Testis (tissue), 3 donors: ENCODE measurements around the gene FBXO36. TPM values are rescaled to one million over a fixed set of nuclear protein-coding genes. Genes with fewer than 3 reads are reported as not detected.

Experiments used
- DNase-seq: peaks from one replicate; pipeline ENCODE4 v3.0.0-alpha.2; 2019
- H3K27ac ChIP-seq, 2 donors: fragments of 200-600 bp; sonication (generic); one replicate each; pipeline ENCODE4 v1.5.1; 2019
- H3K27me3 ChIP-seq: fragments of 200-600 bp; sonication (generic); one replicate; pipeline ENCODE4 v1.5.1; 2019
- H3K36me3 ChIP-seq: fragments of 200-600 bp; sonication (generic); one replicate; pipeline ENCODE4 v1.5.1; 2017; ENCODE audit warnings: low read depth; ENCODE audit errors: missing control alignments
- H3K4me1 ChIP-seq: fragments of 200-600 bp; sonication (generic); one replicate; pipeline ENCODE4 v1.5.1; 2019
- H3K4me3 ChIP-seq, 2 donors: fragments of 200-600 bp; sonication (generic); one replicate each; pipeline ENCODE4 v1.5.1; 2017 to 2019
- H3K9me3 ChIP-seq: fragments of 200-600 bp; sonication (generic); one replicate; pipeline ENCODE4 v1.5.1; 2017
- POLR2A ChIP-seq: fragments of 450-650 bp; IDR thresholded peaks from one replicate; pipeline ENCODE4 v1.6.1; 2017; ENCODE audit warnings: antibody characterized with exemption, mild to moderate bottlenecking, moderate library complexity
- WGBS, 2 donors: methylation state at CpG; one replicate each; pipeline ENCODE4 v1.1.5; 2018; 5-methylcytosine and 5-hydroxymethylcytosine counted together
- intact Hi-C: fragments of 100-400 bp; cut with DNase I; formaldehyde crosslinking; loops from one replicate; pipeline ENCODE4 v1.15.1; 2023; ENCODE audit warnings: low total_unique reads
- polyA plus RNA-seq: library from polyadenylated mRNA; stranded (reverse); fragments of 350-450 nt; fragmentation: Illumina TruSeq; extraction: RNeasy Lipid Tissue Mini Kit (QIAGEN cat#74804); gene quantifications from one replicate; pipeline ENCODE4 v1.2.3, GENCODE V29; 2014; ENCODE audit warnings: low read depth, low replicate concordance; ENCODE audit not compliant: insufficient read depth
- total RNA-seq, 2 donors: library from RNA; depleted of rRNA; stranded (reverse); fragments of >200 nt; gene quantifications; one replicate each; pipeline ENCODE4 v1.2.3, GENCODE V29; 2016
- TF ChIP-seq, protein P1 (sequence below), 3 experiments: fragments of 450-650 bp in 2 of 3; fragments of 200-600 bp in 1 of 3; sonication (generic) in 1 of 3; IDR thresholded peaks; one replicate each; pipeline ENCODE4 v1.5.1; 2016 to 2019; ENCODE audit warnings: antibody characterized with exemption in 3 of 3, mild to moderate bottlenecking in 2 of 3, moderate library complexity in 1 of 3

Gene FBXO36
- total and polyA plus RNA-seq, 3 donors from 2014 or later: 6.8 to 16.8 (median 7.1) TPM

DNA sequence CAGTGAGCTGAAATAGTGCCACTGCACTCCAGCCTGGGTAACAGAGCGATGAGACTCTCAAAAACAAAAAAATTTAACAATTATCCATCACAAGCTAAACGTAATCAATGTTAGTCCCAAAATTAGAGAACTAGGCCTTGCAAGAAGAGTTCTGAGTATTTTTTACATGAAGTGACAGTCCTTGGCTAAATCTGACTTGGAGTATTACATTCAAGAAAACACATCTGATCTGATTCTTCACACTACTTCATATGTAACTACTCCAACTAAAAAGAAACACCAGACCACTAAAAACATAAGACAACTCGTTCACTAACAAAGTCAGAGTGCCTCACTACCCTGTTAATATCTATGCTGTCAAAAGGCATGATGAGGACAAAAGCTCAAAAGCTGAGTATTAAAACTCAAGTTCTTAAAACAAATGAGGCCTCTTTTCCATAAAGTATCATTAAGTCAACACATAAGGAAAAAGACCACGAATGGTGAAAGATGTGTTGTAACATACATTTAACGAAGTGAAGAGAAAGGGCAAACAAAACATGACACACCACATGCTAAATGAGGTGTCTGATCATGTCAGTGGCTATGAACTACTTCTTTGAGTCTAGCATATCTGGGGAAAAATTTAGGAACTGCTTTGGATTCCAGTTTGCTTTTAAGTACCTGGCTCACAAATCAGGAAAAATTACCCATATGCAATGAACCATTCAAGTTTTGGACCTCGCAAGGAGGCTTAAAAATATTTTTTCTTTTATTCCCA, 42.9 kb upstream of the FBXO36 start:
- WGBS, 2 donors: 90 to 92% methylated on average over 6 of the region's 6 CpGs

DNA sequence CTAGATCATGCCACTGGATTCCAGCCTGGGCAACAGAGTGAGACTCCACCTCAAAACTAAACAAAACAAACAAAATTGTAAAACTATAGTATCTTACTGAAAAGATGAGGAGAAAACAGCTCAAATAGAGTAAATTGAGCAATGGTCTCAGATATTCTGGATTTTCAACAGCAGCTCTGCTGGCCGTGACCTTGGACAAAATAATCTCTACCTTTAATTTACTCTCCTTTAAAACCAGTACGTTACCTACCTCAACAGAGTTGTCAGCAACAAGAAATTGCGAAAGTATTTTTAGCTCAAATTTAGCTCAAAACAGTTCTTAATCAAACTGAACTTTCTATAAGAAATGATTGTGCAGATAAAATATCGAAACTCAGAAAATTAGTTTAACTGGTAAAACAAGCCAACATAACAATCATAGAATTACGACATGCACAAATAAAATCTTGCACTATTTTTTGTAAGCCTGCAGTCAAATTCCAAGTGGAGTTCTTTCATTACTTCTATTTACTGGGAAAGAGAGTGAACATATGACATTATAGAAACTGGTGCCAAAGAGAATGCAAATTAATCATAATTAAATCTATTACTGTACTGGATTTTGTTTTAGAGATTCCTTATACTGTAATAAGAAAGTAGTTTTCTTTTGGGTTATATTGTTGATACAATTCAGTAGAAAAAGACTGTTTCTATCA, 41.3 kb upstream of the FBXO36 start:
- Histone ChIP-seq H3K36me3 (peaks cover 4% of the 10 kb centered on the region), H3K4me3 (no peak overlapping the region), H3K27me3 (no peaks in the 10 kb centered on the region), H3K9me3 (no peaks in the 10 kb centered on the region), H3K27ac (no peak overlapping the region), H3K4me1 (peaks cover 2% of the 10 kb centered on the region)
- intact Hi-C loops: no loop called here
- WGBS, 2 donors: 81 to 89% methylated on average over 5 of the region's 5 CpGs
- no peak for TF ChIP-seq POLR2A
- TF ChIP-seq, protein P1, sequence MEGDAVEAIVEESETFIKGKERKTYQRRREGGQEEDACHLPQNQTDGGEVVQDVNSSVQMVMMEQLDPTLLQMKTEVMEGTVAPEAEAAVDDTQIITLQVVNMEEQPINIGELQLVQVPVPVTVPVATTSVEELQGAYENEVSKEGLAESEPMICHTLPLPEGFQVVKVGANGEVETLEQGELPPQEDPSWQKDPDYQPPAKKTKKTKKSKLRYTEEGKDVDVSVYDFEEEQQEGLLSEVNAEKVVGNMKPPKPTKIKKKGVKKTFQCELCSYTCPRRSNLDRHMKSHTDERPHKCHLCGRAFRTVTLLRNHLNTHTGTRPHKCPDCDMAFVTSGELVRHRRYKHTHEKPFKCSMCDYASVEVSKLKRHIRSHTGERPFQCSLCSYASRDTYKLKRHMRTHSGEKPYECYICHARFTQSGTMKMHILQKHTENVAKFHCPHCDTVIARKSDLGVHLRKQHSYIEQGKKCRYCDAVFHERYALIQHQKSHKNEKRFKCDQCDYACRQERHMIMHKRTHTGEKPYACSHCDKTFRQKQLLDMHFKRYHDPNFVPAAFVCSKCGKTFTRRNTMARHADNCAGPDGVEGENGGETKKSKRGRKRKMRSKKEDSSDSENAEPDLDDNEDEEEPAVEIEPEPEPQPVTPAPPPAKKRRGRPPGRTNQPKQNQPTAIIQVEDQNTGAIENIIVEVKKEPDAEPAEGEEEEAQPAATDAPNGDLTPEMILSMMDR (IDR thresholded peaks at IDR 0.05): no peak
- no peak for DNase-seq

More for the DNA sequence above, 42.9 kb upstream of the FBXO36 start:
- Histone ChIP-seq H3K4me1 (peaks cover 3% of the 10 kb centered on the region), H3K4me3 (no peak overlapping the region), H3K36me3 (peaks cover 4% of the 10 kb centered on the region), H3K9me3 (no peaks in the 10 kb centered on the region), H3K27ac (no peak overlapping the region), H3K27me3 (no peaks in the 10 kb centered on the region)
- no peak for DNase-seq
- intact Hi-C loops: no loop called here
- TF ChIP-seq, protein P1 (IDR thresholded peaks at IDR 0.05): no peak
- no peak for TF ChIP-seq POLR2A

DNA sequence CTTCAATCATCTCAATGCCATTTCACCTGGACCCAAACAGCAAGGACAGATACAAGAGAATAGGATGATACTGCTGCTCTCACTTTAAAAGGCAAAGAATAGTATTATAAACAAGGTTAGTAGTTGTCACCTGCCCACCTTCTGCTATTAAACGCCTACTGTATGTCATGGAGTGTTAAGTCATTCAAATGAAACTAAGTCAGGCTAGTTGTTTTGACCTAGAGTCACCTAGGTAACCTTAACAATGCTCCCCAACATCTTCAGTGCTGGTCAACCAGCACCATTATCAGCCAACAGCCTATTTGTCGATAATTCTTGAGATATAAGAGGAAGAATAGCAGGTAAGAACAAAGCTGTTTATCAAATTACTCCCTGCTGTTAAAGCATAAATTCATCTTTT, 39.7 kb upstream of the FBXO36 start:
- no peak overlapping the region for H3K4me3 ChIP-seq
- intact Hi-C loops: no loop called here
- no peaks in the 10 kb centered on the region for H3K4me1 ChIP-seq
- TF ChIP-seq, protein P1 (IDR thresholded peaks at IDR 0.05): no peak
- TF ChIP-seq POLR2A: no peak
- peaks cover 4% of the 10 kb centered on the region for H3K36me3 ChIP-seq
- DNase-seq: no peak
- WGBS, 2 donors: 75 to 92% methylated on average over 2 of the region's 2 CpGs
- no peaks in the 10 kb centered on the region for H3K27me3 ChIP-seq
- no peaks in the 10 kb centered on the region for H3K9me3 ChIP-seq
- H3K27ac ChIP-seq: no peak overlapping the region

DNA sequence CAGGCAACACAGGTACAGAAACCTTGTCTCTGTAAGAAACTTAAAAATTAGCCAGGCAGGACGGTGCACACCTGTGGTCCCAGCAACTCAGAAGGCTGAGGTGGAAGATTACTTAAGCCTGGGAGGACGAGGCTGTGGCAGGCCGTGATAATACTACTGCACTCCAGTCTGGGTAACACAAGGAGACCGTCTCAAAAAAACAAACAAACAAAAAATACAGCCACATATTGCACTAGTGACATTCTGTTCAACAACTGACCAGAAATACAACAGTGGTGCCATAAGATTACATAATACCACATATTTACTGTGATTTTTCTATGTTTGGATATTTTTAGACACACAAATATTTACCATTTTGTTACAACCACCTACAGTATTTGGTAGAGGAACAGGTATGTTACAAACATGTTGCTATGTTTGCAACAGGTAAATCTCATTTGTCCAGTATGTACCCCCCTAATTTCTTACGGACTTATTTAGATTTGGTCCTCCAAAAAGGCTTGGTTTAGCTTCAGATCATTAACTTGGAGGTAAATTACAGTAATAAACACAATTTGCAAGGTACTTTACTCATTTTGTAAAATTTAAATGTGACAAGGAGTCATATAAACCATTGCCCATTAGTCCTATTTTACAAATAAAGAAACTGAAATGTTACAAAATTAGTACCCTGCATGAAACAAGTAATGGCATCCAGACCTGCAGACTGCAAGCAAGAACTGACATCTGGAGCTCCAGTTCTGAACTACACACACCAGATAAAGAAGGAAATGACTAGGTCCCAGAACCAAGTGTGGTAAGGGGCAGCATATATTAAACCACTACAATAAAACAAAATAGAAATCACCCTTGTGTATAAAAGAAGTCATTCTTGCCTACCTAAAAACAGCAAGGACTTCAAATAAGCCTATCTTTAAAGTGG, 37.3 kb upstream of the FBXO36 start:
- H3K36me3 ChIP-seq: no peaks in the 10 kb centered on the region
- no peak for DNase-seq
- intact Hi-C loops: no loop called here
- H3K9me3 ChIP-seq: no peaks in the 10 kb centered on the region
- TF ChIP-seq POLR2A: no peak
- TF ChIP-seq, protein P1 (IDR thresholded peaks at IDR 0.05): no peak
- H3K27ac ChIP-seq: no peak overlapping the region
- H3K4me3 ChIP-seq: no peak overlapping the region
- H3K27me3 ChIP-seq: no peaks in the 10 kb centered on the region
- no peaks in the 10 kb centered on the region for H3K4me1 ChIP-seq
- 72 to 83% methylated on average over 5 of the region's 5 CpGs for WGBS, 2 donors
